PC-9 (cell line): ENCODE data around the gene SLC45A2. TPM values are rescaled to one million over a fixed set of nuclear protein-coding genes. Genes with fewer than 3 reads are reported as not detected.

Experiments
- BruUV-seq: library from RNA; stranded (reverse); fragments of 400-500 nt; replicated peaks from 2 replicates; lab custom pipeline; 2021; lab: Mats Ljungman, UMichigan
- CTCF ChIA-PET: fragments of 300-600 bp; sonication (Branson Sonifier 250); formaldehyde crosslinking; loops from one replicate; lab custom pipeline; 2022; ENCODE audit warnings: antibody characterized with exemption; lab: Charles Lee
- POLR2A ChIA-PET: fragments of 300-600 bp; sonication (Branson Sonifier 250); formaldehyde crosslinking; loops from one replicate; lab custom pipeline; 2022; ENCODE audit warnings: antibody characterized with exemption; ENCODE audit not compliant: unreplicated experiment; lab: Charles Lee
- DNase-seq, 2 experiments: peaks; one replicate each; pipeline versions ENCODE4 v3.0.0 to v3.0.0-alpha.2; 2015 to 2022; ENCODE audit warnings: mixed read lengths in 1 of 2
- H2AFZ ChIP-seq: fragments of 200-600 bp; sonication (generic); 2 replicates; pipeline ENCODE4 v1.8.1; 2017; ENCODE audit warnings: antibody characterized with exemption
- H3F3A ChIP-seq: fragments of 200-600 bp; sonication (generic); 2 replicates; pipeline ENCODE4 v1.8.1; 2017; ENCODE audit warnings: antibody characterized with exemption, mild to moderate bottlenecking, low read depth; ENCODE audit not compliant: insufficient read depth
- H3K27ac ChIP-seq: fragments of 200-600 bp; sonication (generic); 2 replicates; pipeline ENCODE4 v1.6.1; 2016; ENCODE audit warnings: mixed run types
- H3K27me3 ChIP-seq: fragments of 200-600 bp; sonication (generic); 2 replicates; pipeline ENCODE4 v1.6.1; 2016; ENCODE audit warnings: low read depth, mixed run types; ENCODE audit not compliant: insufficient read depth
- H3K36me3 ChIP-seq: fragments of 200-600 bp; sonication (generic); 2 replicates; pipeline ENCODE4 v1.6.1; 2016; ENCODE audit warnings: low read depth, mixed run types
- H3K4me1 ChIP-seq: fragments of 200-600 bp; sonication (generic); replicated peaks from 2 replicates; pipeline ENCODE4 v1.6.1; 2016; ENCODE audit warnings: mixed run types; ENCODE audit not compliant: insufficient read depth
- H3K4me2 ChIP-seq: fragments of 200-600 bp; sonication (generic); 2 replicates; pipeline ENCODE4 v1.6.1; 2017; ENCODE audit warnings: mixed run types
- H3K4me3 ChIP-seq: fragments of 200-600 bp; sonication (generic); 2 replicates; pipeline ENCODE4 v1.6.1; 2016; ENCODE audit warnings: mixed run types
- H3K79me2 ChIP-seq: fragments of 200-600 bp; sonication (generic); 2 replicates; pipeline ENCODE4 v1.6.1; 2017; ENCODE audit warnings: low read depth, mixed run types
- H3K9me2 ChIP-seq: fragments of 200-600 bp; sonication (generic); 2 replicates; pipeline ENCODE4 v1.8.1; 2017; ENCODE audit warnings: mild to moderate bottlenecking; ENCODE audit not compliant: insufficient read depth
- H3K9me3 ChIP-seq: fragments of 200-600 bp; sonication (generic); 2 replicates; pipeline ENCODE4 v1.8.1; 2016; ENCODE audit warnings: low read depth; ENCODE audit not compliant: insufficient read depth
- H4K20me1 ChIP-seq: fragments of 200-600 bp; sonication (generic); 2 replicates; pipeline ENCODE4 v1.8.1; 2017; ENCODE audit not compliant: insufficient read depth
- EZH2 ChIP-seq: fragments of 200-600 bp; sonication (generic); IDR thresholded peaks from 2 replicates; pipeline ENCODE4 v1.8.0; 2017; ENCODE audit warnings: antibody characterized with exemption, low read depth
- intact Hi-C: fragments of 100-400 bp; cut with micrococcal nuclease; formaldehyde crosslinking; loops from one replicate; pipeline ENCODE4 v1.10.0; 2022; ENCODE audit not compliant: unreplicated experiment
- total RNA-seq: library from RNA; stranded (reverse); gene quantifications from 2 replicates; pipeline ENCODE4 v1.2.3, GENCODE V29; 2021
- TF ChIP-seq, protein P1 (sequence below): fragments of 200-600 bp; sonication (generic); conservative IDR thresholded peaks from 2 replicates; pipeline ENCODE4 v1.6.1; 2017; ENCODE audit warnings: mixed run types, antibody characterized with exemption, mild to moderate bottlenecking, moderate library complexity

Gene SLC45A2
- total RNA-seq, 1 experiment from 2014 or later: 0.33 TPM

DNA sequence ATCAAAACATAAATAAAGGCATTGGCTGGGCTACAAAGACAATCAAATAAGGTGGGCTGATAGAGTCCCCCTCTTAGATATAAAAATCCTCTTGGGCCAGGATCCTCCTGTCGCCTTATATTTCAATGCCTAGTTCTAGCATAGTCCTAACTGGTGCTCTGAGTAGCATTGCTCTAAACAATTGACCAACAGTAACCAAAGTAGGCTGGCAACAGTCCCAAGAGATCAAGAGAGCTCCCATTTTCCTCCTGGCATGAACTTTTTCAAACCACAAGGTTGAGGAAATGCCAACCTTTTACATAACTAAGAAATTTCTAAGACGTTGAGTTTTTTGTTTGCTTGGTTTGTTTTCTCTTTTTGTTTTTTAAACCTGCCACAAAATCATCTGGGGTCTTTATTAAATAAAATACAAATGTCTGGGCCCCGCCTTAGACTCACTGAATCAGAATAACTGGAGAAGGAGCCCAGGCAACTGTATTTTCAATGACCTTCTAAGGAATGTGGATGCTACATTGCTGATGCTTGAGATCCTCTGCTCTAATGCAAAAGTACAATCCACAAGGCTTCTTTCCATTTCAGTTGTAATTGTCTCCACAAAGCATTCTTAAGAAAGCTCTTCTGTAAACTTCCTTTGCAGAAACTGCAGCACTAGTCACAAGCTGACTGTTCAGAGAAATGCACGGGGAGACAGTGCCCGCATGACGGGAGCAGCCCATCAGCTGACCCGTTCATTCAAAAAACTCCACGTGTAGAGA lies 2.9 kb downstream of the SLC45A2 start:
- no peak overlapping the region for H3K4me2 ChIP-seq
- no peaks in the 10 kb centered on the region for H3K9me2 ChIP-seq
- peak; percentile 17 to 44 for DNase-seq
- no peak overlapping the region for H3K27ac ChIP-seq
- no peaks in the 10 kb centered on the region for H4K20me1 ChIP-seq
- TF ChIP-seq EZH2: no peak
- TF ChIP-seq, protein P1, sequence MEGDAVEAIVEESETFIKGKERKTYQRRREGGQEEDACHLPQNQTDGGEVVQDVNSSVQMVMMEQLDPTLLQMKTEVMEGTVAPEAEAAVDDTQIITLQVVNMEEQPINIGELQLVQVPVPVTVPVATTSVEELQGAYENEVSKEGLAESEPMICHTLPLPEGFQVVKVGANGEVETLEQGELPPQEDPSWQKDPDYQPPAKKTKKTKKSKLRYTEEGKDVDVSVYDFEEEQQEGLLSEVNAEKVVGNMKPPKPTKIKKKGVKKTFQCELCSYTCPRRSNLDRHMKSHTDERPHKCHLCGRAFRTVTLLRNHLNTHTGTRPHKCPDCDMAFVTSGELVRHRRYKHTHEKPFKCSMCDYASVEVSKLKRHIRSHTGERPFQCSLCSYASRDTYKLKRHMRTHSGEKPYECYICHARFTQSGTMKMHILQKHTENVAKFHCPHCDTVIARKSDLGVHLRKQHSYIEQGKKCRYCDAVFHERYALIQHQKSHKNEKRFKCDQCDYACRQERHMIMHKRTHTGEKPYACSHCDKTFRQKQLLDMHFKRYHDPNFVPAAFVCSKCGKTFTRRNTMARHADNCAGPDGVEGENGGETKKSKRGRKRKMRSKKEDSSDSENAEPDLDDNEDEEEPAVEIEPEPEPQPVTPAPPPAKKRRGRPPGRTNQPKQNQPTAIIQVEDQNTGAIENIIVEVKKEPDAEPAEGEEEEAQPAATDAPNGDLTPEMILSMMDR: no peak
- peaks cover 14% of the 10 kb centered on the region; the same call in 1 of the 2 replicates for H3F3A ChIP-seq
- no peaks in the 10 kb centered on the region for H3K79me2 ChIP-seq
- H3K9me3 ChIP-seq: peaks cover 9% of the 10 kb centered on the region; the same call in 1 of the 2 replicates
- H3K4me3 ChIP-seq: no peak overlapping the region
- no peaks in the 10 kb centered on the region for H3K36me3 ChIP-seq
- BruUV-seq: no TSS peak
- no peaks in the 10 kb centered on the region for H3K4me1 ChIP-seq
- ChIA-PET POLR2A (interaction anchor here (0.6 kb wide), 2 partner anchors 222 to 982 kb away, joined by 3 read pairs; no protein-coding TSS in a partner anchor), CTCF (interaction anchor here (0.9 kb wide), 1 partner anchor 11 kb away, joined by 5 read pairs; no protein-coding TSS in a partner anchor)
- intact Hi-C loops: no loop called here
- H3K27me3 ChIP-seq: no peaks in the 10 kb centered on the region
- no peak overlapping the region for H2AFZ ChIP-seq

DNA sequence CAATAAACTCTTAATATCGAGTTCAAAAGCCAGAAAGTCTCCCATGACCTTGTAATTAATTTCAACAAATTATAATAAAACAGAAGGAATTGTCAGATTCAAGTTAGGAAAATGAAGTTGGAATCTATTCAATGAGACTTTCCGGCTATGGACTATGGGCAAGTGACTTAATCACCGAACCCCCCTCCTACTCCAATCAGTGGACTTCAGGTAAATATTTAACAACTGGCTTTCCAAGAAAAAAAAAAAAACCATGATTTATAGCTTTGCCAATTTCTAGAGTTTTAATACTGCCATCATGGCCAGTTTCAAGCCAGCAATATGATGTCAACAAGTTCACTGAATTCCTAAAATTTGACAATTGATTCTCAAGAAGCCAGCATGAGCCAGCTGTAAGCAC lies 4.5 kb downstream of the SLC45A2 start:
- no peak for TF ChIP-seq EZH2
- TF ChIP-seq, protein P1: no peak
- Histone ChIP-seq H3K9me2 (no peaks in the 10 kb centered on the region), H2AFZ (no peak overlapping the region), H3K9me3 (peaks cover under 1% of the 10 kb centered on the region; the same call in 1 of the 2 replicates), H3K79me2 (no peaks in the 10 kb centered on the region), H3K4me3 (no peak overlapping the region), H3K27ac (no peak overlapping the region), H3K36me3 (no peaks in the 10 kb centered on the region), H4K20me1 (no peaks in the 10 kb centered on the region), H3K27me3 (no peaks in the 10 kb centered on the region), H3K4me1 (no peaks in the 10 kb centered on the region), H3K4me2 (no peak overlapping the region), H3F3A (peaks cover 2% of the 10 kb centered on the region; the same call in 1 of the 2 replicates)
- no TSS peak for BruUV-seq
- ChIA-PET POLR2A (no interaction called here), CTCF (no interaction called here)
- DNase-seq: no peak
- intact Hi-C loops: no loop called here

DNA sequence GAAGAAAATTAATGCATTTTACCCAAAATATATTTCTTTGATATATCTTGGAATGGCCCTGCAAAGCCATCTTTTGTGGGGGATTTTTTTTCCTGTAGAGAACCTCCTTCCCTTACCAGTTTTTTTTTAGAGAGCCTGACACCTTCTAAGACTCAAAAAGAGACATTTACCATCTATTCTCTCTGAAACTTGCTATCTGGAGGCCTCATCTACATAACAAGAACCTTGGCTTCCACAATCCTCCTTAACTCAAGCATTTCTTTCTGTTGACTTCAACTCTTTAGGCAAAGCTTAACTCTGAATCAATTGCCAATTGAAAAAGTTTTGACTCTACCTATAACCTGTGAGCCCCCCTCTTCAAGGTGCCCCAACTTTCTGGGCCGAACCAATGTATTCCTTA lies 6.2 kb downstream of the SLC45A2 start:
- no peak overlapping the region for H3K4me2 ChIP-seq
- CTCF ChIA-PET: interaction anchor here (0.6 to 0.7 kb wide), 2 partner anchors 8 to 38 kb away, joined by 3 read pairs; no protein-coding TSS in a partner anchor
- DNase-seq: no peak
- no peaks in the 10 kb centered on the region for H3K79me2 ChIP-seq
- no peak overlapping the region for H3K4me3 ChIP-seq
- TF ChIP-seq EZH2: no peak
- TF ChIP-seq, protein P1: no peak
- no peaks in the 10 kb centered on the region for H3F3A ChIP-seq
- no peaks in the 10 kb centered on the region for H3K36me3 ChIP-seq
- H3K9me3 ChIP-seq: no peaks in the 10 kb centered on the region
- BruUV-seq: no TSS peak
- H3K27ac ChIP-seq: no peak overlapping the region
- H4K20me1 ChIP-seq: no peaks in the 10 kb centered on the region
- intact Hi-C loops: no loop called here
- no peaks in the 10 kb centered on the region for H3K4me1 ChIP-seq
- POLR2A ChIA-PET: interaction anchor here (0.6 kb wide), 1 partner anchor 38 kb away, joined by 4 read pairs; no protein-coding TSS in a partner anchor
- H2AFZ ChIP-seq: no peak overlapping the region
- H3K9me2 ChIP-seq: no peaks in the 10 kb centered on the region
- H3K27me3 ChIP-seq: no peaks in the 10 kb centered on the region
